ENCODE measurements around the gene CFD.

Gene CFD

GRCh38 chr19:907183-907853, 47.9 kb downstream of the CFD start:
- Histone ChIP-seq H3K4me2 (ENCODE audit: low read depth, low read length, poor library complexity, severe bottlenecking) (no peak overlapping the region), H3K79me2 (ENCODE audit: insufficient read depth, low read length) (no peaks in the 10 kb centered on the region), H2AFZ (ENCODE audit: low read depth, low read length, severe bottlenecking) (no peak overlapping the region), H4K20me1 (ENCODE audit: low read depth, low read length) (no peaks in the 10 kb centered on the region), H3K4me3 (ENCODE audit: insufficient read depth, low read length, poor library complexity, severe bottlenecking) (no peak overlapping the region), H3K27me3 (ENCODE audit: low read length) (no peaks in the 10 kb centered on the region), H3K36me3 (ENCODE audit: low read length) (no peaks in the 10 kb centered on the region), H3K9me2 (replicated peaks; ENCODE audit: insufficient read depth, low read length) (no peaks in the 10 kb centered on the region), H3K27ac (ENCODE audit: low read depth, low read length) (no peak overlapping the region), H3K9ac (ENCODE audit: low read length) (no peak overlapping the region), H3K9me3 (ENCODE audit: insufficient read depth, low read length) (no peaks in the 10 kb centered on the region), H3F3A (ENCODE audit: insufficient read depth) (no peaks in the 10 kb centered on the region)
- no peak for TF ChIP-seq EZH2phosphoT487 (conservative IDR thresholded peaks at IDR 0.05; ENCODE audit: low read length)
- no peak for TF ChIP-seq CTCF (IDR thresholded peaks at IDR 0.05; ENCODE audit: insufficient read depth, low read length, poor library complexity, severe bottlenecking)

GRCh38 chr19:911197-912033, 52.0 kb downstream of the CFD start:
- TF ChIP-seq EZH2phosphoT487 (conservative IDR thresholded peaks at IDR 0.05; ENCODE audit: low read length) (no peak), CTCF (IDR thresholded peaks at IDR 0.05; ENCODE audit: insufficient read depth, low read length, poor library complexity, severe bottlenecking) (no peak)
- no peak overlapping the region for H3K4me3 ChIP-seq (ENCODE audit: insufficient read depth, low read length, poor library complexity, severe bottlenecking)
- no peak overlapping the region for H2AFZ ChIP-seq (ENCODE audit: low read depth, low read length, severe bottlenecking)
- H3K9ac ChIP-seq (ENCODE audit: low read length): no peak overlapping the region
- H4K20me1 ChIP-seq (ENCODE audit: low read depth, low read length): no peaks in the 10 kb centered on the region
- H3K9me3 ChIP-seq (ENCODE audit: insufficient read depth, low read length): no peaks in the 10 kb centered on the region
- H3K79me2 ChIP-seq (ENCODE audit: insufficient read depth, low read length): no peaks in the 10 kb centered on the region
- H3K27me3 ChIP-seq (ENCODE audit: low read length): no peaks in the 10 kb centered on the region
- no peak overlapping the region for H3K27ac ChIP-seq (ENCODE audit: low read depth, low read length)
- no peaks in the 10 kb centered on the region for H3K9me2 ChIP-seq (replicated peaks; ENCODE audit: insufficient read depth, low read length)
- no peak overlapping the region for H3K4me2 ChIP-seq (ENCODE audit: low read depth, low read length, poor library complexity, severe bottlenecking)
- no peaks in the 10 kb centered on the region for H3K36me3 ChIP-seq (ENCODE audit: low read length)
- no peaks in the 10 kb centered on the region for H3F3A ChIP-seq (ENCODE audit: insufficient read depth)

- H2AFZ ChIP-seq (ENCODE audit: low read depth, low read length, severe bottlenecking): no peak overlapping the region
- H3K9ac ChIP-seq (ENCODE audit: low read length): peak overlapping the region; percentile 70
- H3K4me2 ChIP-seq (ENCODE audit: low read depth, low read length, poor library complexity, severe bottlenecking): peak overlapping the region; percentile 76
These were observed 53.0 kb downstream of the CFD start for GRCh38 chr19:912181-913079.

More at GRCh38 chr19:912181-913079, 53.0 kb downstream of the CFD start:
- no peaks in the 10 kb centered on the region for H3K9me3 ChIP-seq (ENCODE audit: insufficient read depth, low read length)
- H3F3A ChIP-seq (ENCODE audit: insufficient read depth): no peaks in the 10 kb centered on the region
- H4K20me1 ChIP-seq (ENCODE audit: low read depth, low read length): no peaks in the 10 kb centered on the region
- no peaks in the 10 kb centered on the region for H3K79me2 ChIP-seq (ENCODE audit: insufficient read depth, low read length)
- no peaks in the 10 kb centered on the region for H3K9me2 ChIP-seq (replicated peaks; ENCODE audit: insufficient read depth, low read length)
- H3K27ac ChIP-seq (ENCODE audit: low read depth, low read length): no peak overlapping the region
- TF ChIP-seq CTCF (IDR thresholded peaks at IDR 0.05; ENCODE audit: insufficient read depth, low read length, poor library complexity, severe bottlenecking) (no peak), EZH2phosphoT487 (conservative IDR thresholded peaks at IDR 0.05; ENCODE audit: low read length) (no peak)
- H3K4me3 ChIP-seq (ENCODE audit: insufficient read depth, low read length, poor library complexity, severe bottlenecking): peak overlapping the region; percentile 95
- H3K36me3 ChIP-seq (ENCODE audit: low read length): no peaks in the 10 kb centered on the region
- H3K27me3 ChIP-seq (ENCODE audit: low read length): no peaks in the 10 kb centered on the region
